GM21360 (cell line): Measurements from ENCODE around the gene BPGM.

Source experiments
- ATAC-seq: cut with Tn5 transposase; IDR thresholded peaks from one replicate; pipeline ENCODE4 v1.9.1; 2021; ENCODE audit warnings: mild to moderate bottlenecking, moderate library complexity; ENCODE audit not compliant: unreplicated experiment

BPGM gene

DNA sequence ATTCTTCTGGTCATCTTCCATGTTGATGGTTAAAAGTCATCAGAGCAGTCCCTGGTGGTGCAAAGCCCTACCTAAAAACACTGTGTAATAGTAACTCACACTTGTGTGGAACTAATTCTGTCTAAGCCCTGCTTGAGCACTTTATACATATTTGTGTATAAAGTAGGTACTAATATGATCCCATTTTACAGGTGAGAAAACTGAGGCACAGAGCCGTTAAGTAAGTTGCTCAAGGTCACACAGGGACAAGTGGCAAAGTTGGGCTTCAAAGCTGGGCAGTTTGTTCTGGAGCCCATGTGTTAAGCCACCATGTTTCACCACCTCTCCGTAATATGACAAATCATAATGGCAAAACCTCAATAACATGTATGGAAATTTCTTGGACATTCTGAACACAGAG is 48.1 kb downstream of the BPGM start:
- ATAC-seq = no peak

DNA sequence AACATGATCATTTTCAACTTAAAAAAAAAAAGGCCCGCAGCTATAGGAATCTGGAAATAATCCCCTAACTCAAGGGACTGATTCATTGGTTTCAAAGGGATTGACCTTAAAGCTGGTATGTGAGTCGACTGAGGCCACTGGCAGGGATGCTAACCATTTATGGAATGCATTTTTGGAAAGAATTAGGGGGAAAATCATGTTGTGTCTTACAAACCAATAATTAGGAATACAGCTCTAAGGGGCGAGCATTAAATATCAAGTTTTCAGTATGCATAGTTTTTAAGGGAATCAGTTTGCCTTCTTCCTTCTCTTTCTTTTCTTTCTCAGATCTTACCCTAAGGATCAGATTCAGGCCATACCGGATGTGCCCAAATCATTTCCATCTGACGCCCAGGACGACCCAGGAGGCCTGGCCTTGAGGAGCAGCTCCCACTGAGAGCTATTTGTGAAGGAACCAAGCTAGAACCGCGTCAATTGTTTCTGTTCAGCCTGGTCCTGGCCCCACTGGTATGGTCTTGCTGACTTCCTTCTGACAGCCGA is 48.7 kb downstream of the BPGM start:
- ATAC-seq = no peak

DNA sequence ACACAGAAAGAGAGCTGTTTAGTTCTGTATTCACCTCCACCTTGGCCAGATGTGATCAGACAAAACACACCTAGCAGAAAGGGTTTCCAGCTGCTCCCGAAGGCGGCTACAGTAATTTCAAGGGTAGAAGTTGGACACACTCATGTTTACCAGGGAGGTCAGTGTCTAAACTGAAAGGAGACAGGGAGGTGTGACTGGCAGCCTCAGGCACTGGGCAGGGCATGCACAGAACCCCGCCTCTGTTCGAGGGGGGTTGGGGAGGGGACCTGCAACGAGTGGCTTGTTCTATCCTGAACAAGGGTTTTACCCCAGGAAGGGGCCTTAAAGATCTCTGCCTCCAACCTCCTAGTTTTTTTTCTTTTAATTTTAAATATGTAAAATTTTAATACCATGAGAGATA is 49.6 kb downstream of the BPGM start:
- no peak for ATAC-seq

DNA sequence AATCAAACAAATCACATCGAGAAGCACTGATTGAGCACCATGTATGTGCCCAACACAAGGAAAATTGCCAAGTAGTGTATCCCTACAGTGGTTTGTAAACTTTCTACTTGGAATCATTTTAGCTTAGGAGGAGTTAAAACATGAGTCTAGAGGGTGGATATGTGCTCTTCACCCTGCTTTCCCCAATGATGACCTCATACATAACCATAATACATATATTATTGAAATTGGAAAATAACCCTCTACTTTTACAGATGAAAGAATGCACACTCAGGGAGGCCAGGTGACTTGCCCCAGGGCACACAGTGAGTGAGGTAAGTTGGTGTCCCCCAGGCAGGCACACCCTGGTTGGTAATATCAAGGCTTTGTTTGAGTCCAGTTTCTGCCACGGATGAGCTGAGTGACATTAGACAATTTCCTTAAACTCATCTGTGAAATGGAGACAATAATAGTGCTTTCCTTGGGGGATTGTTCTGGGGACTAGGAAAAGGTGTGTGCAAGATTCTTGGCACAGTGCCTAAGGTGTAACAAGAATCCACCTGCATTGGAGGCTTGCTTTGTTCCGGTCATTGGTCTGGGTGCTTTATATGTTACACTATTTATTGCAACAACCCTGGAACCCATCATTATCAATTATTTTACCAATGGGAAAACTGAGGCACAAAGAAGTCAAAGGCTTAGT is 50.7 kb downstream of the BPGM start:
- no peak for ATAC-seq

DNA sequence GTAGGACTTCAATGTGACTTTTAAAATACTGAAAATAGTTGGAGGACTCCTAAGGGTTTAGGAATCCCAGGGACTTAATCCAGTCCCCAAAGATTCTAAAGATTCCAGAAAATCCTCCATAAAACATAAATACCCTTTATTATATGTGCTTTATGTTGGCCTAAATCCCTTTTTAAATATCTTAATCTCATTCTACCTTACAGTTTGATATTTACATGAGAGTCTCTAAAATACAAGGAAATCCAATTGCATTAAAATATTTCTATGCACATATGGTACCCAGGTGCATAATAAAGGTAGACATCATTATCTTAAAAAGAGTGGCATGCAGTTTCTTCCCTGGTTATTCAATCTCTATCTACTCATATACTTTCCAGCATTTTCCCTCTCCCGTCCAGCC is 51.8 kb downstream of the BPGM start:
- ATAC-seq = no peak

DNA sequence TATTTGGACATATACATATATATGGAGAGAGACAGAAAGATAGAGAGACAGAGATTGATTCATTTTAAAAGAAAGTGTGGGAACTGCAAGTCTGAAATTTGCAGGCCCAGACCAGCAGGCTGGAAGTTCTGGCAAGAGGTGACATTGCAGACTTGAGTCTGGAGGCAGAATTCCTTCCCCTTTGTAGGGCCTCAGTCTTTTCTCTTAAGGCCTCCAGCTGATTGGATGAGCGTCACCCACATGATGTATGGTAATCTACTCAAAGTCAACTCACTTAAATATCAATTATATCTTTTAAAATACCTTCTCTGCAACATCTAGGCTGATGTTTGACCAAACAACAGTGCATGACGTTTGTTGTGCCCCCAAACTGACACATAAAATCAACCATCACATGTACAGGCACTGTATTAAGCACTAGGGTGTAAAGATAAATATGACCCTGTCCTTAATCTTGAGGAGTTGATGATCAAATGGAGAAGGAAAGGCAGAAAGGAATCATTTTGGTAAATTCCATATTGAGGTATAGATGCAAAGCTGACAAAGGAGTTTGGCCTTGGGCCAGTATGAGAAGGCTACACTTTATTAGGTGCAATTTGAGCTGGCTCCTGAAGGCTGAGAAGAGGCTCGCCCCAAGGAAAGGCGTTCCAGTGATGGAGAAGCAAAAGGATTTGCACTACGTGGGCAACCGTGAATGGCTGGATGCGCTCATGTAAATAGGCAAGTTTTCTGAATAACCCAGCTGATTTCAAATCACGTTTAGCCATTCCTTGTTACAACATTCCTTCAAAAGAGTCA is 52.6 kb downstream of the BPGM start:
- no peak for ATAC-seq

DNA sequence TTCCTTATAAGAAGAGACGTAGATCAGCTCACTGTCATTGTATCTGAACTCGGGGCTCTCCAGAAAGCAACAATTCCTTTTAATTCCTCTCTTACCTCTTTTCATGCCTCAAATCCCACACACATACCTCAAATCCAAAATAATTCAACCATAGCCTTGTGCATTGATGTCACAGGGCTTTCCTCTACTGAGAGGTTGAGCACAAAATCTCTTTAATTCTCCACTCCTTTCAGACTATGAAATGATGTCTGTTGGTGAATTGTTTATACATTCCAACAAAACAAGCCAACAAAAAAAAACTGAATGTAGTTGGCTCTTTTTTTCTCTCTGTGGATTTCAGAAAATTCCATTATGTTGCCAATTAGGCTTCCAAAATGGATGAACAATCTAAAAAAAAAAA is 53.2 kb downstream of the BPGM start:
- no peak for ATAC-seq

DNA sequence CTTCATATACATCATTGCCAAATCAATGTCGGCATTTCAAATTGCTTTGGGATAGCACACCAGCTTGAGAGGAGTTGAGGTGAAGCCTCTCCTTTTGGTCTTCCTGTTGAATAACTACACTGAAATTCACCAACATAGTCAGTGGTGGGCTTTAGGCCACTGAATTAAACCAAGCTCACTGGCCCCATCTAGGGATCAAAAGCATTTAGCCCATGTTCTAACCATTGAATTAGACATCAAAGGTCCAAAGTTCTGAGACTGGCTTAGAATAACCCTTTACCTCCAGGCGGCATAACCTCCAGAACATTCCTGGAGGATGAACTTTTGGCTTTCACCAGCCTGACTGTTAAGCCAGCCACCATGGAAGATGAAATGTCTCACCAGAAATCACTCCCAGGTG is 54.6 kb downstream of the BPGM start:
- ATAC-seq = no peak

DNA sequence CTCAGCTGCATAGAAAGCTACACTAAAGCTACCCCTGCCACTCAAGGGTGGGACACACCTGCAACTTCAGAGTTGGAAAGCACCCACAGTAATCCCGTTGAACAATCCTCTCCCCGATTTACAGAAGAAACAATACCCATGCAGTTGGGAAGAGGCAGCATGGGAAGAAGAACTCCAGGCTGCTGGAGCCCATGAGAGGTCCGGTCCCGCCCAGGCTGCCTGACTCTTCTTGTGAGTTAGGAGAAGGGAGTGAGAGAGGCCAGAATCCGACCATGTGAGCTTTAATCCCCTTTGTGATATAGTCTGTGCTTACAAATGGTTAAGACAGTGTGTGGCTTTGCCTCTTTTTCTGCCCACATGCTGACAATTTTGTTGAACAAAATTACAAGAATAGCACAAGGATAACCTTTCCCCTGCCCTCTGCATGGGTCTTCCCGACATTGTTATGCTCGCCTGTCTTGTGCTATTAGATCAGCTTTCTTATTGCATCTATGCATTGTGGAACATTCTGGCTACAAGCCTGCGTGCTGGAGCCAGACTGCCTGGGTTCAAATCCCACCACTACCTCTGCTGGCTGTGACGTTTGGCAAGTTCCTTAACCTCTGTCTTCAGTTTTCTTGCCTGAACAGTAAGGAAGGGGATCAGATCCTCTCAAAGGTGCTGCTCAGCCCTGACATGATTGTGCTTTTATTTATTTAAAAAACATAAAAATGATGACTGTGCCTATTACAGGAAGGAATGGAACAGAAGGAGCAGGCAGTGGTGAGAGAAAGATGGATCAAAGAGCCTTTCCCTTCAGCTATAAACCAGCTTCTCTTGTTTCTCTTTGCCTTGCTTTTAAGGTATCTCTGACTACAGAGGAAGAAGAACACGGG is 56.0 kb downstream of the BPGM start:
- ATAC-seq = no peak

DNA sequence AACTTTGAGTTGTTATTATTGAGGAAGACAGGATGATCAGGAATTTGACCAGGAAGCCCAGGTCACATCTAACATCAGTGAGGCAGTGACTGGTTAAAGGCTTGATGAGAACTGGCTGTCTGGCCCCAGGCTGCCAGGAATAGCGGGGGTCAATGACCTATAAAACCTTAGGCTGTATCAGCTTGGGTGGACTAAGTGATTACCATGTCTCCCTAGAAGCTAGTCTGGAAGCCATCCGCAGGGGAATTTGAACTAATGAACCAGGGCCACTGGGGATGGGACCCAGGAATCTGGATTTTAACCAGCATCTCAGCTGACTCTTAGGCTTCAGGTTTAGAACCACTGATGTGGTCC is 56.6 kb downstream of the BPGM start:
- no peak for ATAC-seq

DNA sequence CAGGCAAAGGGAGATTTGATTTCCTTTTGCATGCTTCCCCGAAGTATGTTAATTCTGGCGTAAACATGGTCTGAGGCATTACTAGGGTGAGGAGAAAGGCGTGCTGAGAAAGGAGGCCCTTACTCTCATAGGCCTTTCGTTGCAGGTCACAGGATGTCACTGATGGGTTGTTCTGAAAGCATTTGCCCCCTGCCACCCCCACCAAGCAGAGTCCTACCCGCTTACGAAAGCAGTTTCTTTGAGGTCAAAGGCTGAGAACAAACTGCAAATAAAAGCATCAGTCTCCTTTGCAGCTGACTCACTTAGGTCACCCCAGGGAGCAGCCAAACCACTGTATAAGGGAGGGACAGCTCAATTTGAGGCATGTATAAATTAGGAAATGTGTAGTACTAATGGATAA is 57.1 kb downstream of the BPGM start:
- ATAC-seq = no peak

DNA sequence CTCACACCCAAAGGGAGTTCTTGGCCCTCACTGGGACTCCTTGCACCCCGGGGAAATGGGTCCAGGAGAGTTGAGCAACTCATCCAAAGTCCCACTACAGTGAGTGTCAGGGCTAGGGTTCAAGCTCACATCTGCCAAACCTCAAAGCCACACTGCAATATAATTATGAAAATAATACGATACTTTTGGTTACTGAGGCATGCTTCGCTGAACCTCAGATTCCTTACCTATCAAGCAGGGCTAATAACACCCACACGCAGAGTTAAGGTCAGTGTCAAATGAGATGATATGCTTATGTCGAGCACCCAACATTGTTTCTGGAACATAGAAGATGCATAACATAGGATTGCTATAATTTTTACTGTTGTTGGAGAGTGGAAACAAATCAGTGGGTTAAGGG is 58.2 kb downstream of the BPGM start:
- ATAC-seq = no peak

DNA sequence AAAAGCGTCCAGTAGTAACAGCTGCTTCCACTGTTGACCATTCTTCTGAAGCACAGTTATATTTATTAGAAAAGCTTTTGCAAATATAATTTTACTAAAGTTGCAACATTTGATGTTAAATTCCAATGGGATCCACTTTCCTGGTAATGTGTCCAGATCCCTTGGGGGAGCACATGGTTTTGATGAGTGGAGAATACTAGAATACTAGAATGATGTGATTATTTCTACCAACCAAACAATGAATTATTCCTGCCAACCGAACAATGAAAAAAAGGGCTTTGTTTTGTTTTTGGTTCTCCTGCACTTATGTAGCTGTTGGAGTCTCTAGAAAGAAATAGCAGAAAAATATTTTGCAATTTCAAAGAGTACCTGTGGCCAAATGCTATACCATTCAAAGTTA is 59.1 kb downstream of the BPGM start:
- ATAC-seq = no peak

DNA sequence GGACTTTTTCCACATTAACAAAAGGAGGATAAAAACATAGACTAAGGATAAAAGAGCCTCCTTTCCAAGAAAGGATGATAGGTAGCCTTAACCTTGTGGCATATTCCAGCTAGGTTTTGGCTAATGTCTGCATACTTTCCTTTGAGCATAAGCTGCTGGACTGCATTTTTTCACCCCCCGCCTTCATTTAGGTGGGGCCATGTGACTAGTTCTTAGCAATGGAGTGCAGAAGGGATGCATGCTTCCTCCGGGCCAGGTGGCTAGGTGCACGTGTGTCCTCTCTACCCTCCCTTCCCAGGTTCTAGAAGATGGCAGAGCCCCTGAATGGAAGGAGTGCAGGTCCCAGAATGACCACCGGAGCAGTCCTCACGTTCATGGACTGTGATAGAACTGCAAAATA is 59.8 kb downstream of the BPGM start:
- ATAC-seq = no peak

DNA sequence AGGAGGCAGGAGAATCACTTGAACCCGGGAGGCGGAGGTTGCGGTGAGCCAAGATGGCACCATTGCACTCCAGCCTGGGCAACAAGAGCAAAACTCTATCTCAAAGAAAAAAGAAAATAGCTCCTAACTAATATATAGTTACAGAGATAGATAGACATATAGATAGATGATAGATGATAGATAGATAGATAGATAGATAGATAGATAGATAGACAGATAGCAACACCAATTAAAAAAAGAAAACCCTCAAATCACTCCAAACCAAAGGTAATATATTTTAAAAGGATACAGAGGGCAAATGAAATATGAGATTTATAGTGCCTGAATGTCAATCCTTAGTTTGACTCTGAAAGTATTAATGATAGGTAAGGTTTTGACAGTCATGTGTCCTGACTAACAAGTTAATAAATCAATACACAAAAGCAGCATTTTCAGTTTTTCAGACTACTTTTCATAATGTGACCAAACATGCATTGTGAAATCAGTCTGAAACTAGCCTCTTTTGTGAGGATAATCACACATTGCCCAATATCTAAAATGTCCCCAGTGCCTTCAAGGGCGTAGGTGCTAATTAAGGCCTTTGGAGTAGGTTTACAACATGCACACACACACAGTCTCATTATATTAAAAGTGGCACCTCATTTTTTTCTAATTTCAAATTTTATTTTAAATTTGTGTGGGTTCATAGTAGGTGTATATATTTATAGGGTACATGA is 61.2 kb downstream of the BPGM start:
- no peak for ATAC-seq

DNA sequence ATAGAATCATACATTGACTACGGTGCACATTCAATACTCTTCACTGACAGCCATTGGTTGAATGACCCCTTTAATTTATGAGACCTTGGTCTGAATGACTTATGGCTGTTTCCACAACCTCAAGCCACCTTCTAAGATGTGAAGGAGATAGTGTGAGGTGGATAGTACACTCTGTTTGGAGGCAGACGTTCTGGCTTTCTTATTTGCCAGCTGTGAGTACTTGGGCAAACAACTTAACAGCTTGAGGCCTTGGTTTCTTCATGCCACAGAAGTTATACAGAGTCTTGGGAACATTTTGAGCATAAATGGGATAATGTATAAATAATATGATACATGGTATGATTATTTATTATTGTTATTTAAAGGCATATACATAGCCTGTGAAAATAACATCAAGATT is 62.0 kb downstream of the BPGM start:
- no peak for ATAC-seq

DNA sequence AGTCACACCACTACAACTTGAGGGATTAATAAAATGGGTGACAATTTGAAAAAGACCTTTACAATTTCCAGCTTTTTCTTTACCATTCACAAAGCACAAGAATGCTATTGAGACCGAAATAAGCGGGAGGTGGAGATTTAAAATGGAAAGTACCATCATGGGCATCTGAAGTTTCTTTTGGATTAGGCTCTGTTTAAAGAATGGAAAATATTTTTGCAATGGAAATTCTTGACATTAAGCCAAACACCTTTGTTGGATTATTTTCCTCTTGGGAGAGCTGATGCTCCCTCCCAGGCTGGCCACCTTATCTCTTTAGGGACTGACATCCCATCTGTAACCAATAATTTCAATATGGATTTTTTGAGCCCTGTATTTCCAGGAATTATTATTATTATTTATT is 62.5 kb downstream of the BPGM start:
- ATAC-seq = no peak

DNA sequence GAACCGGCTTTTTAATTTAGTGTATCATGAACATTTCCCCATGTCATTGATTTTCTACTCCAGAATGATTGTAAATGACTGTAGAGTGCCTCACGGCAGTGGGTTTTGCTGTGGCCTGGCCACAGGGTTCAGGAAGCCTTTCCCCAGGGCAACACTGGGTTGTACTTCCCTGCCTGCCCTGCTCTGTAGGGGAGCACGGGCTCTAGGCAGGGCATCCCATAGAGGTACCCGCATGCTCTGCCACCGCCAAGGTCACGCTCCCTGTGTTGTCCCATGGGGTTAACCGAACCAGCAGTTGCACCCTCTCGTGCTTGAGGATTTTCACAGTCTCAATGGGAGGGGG is 63.8 kb downstream of the BPGM start:
- ATAC-seq = no peak

DNA sequence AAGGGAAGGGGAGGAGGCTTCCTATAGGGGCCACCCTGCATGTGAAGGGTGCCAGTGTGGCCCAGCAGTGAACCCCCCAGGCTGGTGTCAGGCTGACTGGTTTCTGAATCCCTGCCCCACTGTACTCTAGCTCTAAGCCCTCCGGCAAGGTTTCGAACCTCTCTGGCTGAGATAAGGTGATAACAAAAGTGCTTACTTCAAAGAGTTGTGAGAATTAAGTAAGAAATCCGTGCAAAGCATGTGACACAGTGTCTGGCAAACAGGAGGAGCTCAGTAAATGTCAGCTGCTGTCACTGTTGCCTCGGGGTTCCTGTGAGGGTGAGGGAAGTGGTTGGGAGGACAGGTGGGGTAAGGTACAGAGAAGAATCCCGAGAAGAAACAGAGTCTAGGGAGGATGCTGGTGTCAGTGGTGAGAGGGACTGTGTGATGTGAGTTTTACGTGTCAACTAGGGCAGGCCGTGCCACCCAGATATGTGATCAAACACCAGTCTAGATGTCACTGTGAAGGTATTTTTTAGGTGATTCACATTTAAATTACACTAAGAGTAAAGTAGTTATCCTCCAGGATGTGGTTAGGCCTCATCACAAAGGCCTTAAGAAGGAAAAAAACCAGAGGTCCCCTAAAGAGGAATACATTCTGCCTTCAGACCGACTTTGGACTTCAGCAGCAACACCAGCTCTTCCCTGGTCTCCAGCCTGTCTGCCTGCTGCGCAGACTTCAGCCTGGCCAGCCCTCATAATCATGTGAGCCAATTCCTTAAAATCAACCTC is 64.4 kb downstream of the BPGM start:
- ATAC-seq = no peak

DNA sequence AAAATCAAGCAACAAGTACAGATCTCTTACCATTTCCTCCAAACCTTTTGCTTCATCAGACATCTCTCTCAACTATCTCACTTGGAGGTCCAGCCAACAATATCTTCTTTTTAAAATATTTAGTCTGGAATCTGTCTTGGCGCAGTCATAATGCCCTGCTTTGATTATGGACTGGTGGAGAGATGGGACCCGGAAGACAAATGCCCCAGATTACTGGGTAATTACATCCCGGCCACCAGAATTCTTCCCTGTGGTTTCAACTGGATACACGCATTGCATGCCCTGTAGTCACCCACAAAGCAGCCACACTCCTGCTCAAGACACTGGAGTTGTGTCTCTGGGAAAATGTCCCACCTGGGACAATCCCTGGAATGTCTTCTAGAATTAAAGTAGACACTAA is 65.5 kb downstream of the BPGM start:
- ATAC-seq = no peak
